SK-N-SH treated with all-trans-retinoic acid at 6 μM for 48 hours (cell line): ENCODE measurements around the gene CPEB3.

Experiments
- ATAC-seq: fragments of 200-7000 bp; cut with Tn5 transposase; 3 replicates; pipeline ENCODE4 v1.9.1; 2020; ENCODE audit warnings: mild to moderate bottlenecking, moderate library complexity
- ARNTL ChIP-seq: fragments of 450-650 bp; formaldehyde crosslinking; IDR thresholded peaks from 2 replicates; pipeline ENCODE4 v1.5.0; 2020; ENCODE audit warnings: low read depth, mild to moderate bottlenecking, moderate library complexity, borderline replicate concordance
- BACH2 ChIP-seq: fragments of 250-450 bp; sonication (Bioruptor Pico); IDR thresholded peaks from 2 replicates; pipeline ENCODE4 v1.9.0; 2021; ENCODE audit warnings: mild to moderate bottlenecking, borderline replicate concordance
- CSDC2 ChIP-seq: fragments of 250-450 bp; sonication (Bioruptor Pico); IDR thresholded peaks from 2 replicates; pipeline ENCODE4 v1.5.0; 2020; ENCODE audit warnings: mild to moderate bottlenecking, moderate library complexity
- CSRNP3 ChIP-seq: fragments of 250-450 bp; sonication (Bioruptor Pico); IDR thresholded peaks from 2 replicates; pipeline ENCODE4 v1.5.1; 2021; ENCODE audit warnings: mild to moderate bottlenecking, moderate library complexity
- ESRRG ChIP-seq: fragments of 250-450 bp; sonication (Bioruptor Pico); IDR thresholded peaks from 2 replicates; pipeline ENCODE4 v1.6.1; 2021; ENCODE audit warnings: mild to moderate bottlenecking
- ISL1 ChIP-seq: fragments of 250-450 bp; sonication (Bioruptor Pico); IDR thresholded peaks from 2 replicates; pipeline ENCODE4 v2.1.2; 2022; ENCODE audit warnings: mild to moderate bottlenecking, moderate library complexity
- OSR1 ChIP-seq: fragments of 250-450 bp; sonication (Bioruptor Pico); IDR thresholded peaks from 2 replicates; pipeline ENCODE4 v1.8.0; 2022; ENCODE audit warnings: moderate library complexity, mild to moderate bottlenecking, inconsistent platforms
- POU6F1 ChIP-seq: fragments of 250-450 bp; sonication (Bioruptor Pico); IDR thresholded peaks from 2 replicates; pipeline ENCODE4 v1.8.0; 2021; ENCODE audit warnings: low read depth, mild to moderate bottlenecking, moderate library complexity, borderline replicate concordance
- PPARA ChIP-seq: fragments of 250-450 bp; sonication (Bioruptor Pico); IDR thresholded peaks from 2 replicates; pipeline ENCODE4 v1.5.0; 2020; ENCODE audit warnings: mild to moderate bottlenecking, borderline replicate concordance
- RARB ChIP-seq: fragments of 250-450 bp; sonication (Bioruptor Pico); IDR thresholded peaks from 2 replicates; pipeline ENCODE4 v1.8.0; 2021; ENCODE audit warnings: mild to moderate bottlenecking, moderate library complexity
- SNAI2 ChIP-seq: fragments of 250-450 bp; sonication (Bioruptor Pico); IDR thresholded peaks from 2 replicates; pipeline ENCODE4 v1.5.0; 2020; ENCODE audit warnings: mild to moderate bottlenecking, moderate library complexity
- TCF4 ChIP-seq: fragments of 250-450 bp; sonication (Bioruptor Pico); IDR thresholded peaks from 2 replicates; pipeline ENCODE4 v1.8.0; 2021; ENCODE audit warnings: mild to moderate bottlenecking, moderate library complexity, borderline replicate concordance
- TOX ChIP-seq: fragments of 250-450 bp; sonication (Bioruptor Pico); IDR thresholded peaks from 2 replicates; pipeline ENCODE4 v1.8.0; 2021; ENCODE audit warnings: mild to moderate bottlenecking, moderate library complexity, borderline replicate concordance
- TSHZ2 ChIP-seq: fragments of 250-450 bp; sonication (Bioruptor Pico); IDR thresholded peaks from 2 replicates; pipeline ENCODE4 v1.5.0; 2020; ENCODE audit warnings: mild to moderate bottlenecking, moderate library complexity
- ZC3H10 ChIP-seq: fragments of 250-450 bp; sonication (Bioruptor Pico); IDR thresholded peaks from 2 replicates; pipeline ENCODE4 v1.5.1; 2021; ENCODE audit warnings: mild to moderate bottlenecking, moderate library complexity
- ZFP3 ChIP-seq: fragments of 250-450 bp; sonication (Bioruptor Pico); IDR thresholded peaks from 2 replicates; pipeline ENCODE4 v1.5.0; 2020; ENCODE audit warnings: mild to moderate bottlenecking, moderate library complexity
- ZFP30 ChIP-seq: fragments of 450-650 bp; formaldehyde crosslinking; IDR thresholded peaks from 2 replicates; pipeline ENCODE4 v1.5.0; 2022; ENCODE audit warnings: mild to moderate bottlenecking, moderate library complexity
- ZNF565 ChIP-seq: fragments of 450-650 bp; formaldehyde crosslinking; conservative IDR thresholded peaks from 2 replicates; pipeline ENCODE4 v1.5.0; 2020; ENCODE audit warnings: low read depth, mild to moderate bottlenecking, moderate library complexity
- ZNF70 ChIP-seq: fragments of 450-650 bp; formaldehyde crosslinking; IDR thresholded peaks from 2 replicates; pipeline ENCODE4 v1.5.0; 2020; ENCODE audit warnings: mild to moderate bottlenecking, moderate library complexity
- ZNF8 ChIP-seq: fragments of 450-650 bp; formaldehyde crosslinking; IDR thresholded peaks from 2 replicates; pipeline ENCODE4 v1.5.0; 2020; ENCODE audit warnings: mild to moderate bottlenecking, moderate library complexity
- TF ChIP-seq, protein P1 (sequence below): fragments of 250-450 bp; sonication (Bioruptor Pico); IDR thresholded peaks from 2 replicates; pipeline ENCODE4 v1.8.0; 2020; ENCODE audit warnings: mild to moderate bottlenecking, moderate library complexity, borderline replicate concordance

Gene CPEB3

DNA sequence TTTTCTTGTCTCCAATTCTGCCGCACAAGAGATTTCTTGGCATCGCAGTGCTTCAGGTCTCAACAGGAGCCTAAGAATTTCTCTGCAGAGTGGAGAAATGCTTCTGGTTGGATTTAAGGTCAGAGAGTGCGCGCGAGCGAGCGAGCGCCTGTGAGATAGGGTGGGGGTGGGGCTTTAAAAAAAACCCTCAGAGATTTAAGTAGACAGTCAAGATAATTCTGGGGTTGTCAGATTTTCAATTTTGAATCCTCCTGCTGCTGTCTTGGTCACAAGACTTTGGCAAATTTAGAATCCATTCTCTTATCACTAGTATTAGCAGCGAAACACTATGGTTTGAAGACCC is 49.7 kb downstream of the CPEB3 start:
- peak; percentile 21 for ATAC-seq
- TF ChIP-seq TOX (no peak), ZNF565 (CRISPR knock-in tag) (no peak), PPARA (CRISPR knock-in tag) (no peak), BACH2 (CRISPR knock-in tag) (no peak), ZNF8 (no peak), ZFP3 (CRISPR knock-in tag) (no peak), CSDC2 (CRISPR knock-in tag) (no peak), CSRNP3 (CRISPR knock-in tag) (no peak), ESRRG (CRISPR knock-in tag) (no peak), ARNTL (CRISPR knock-in tag) (no peak), OSR1 (no peak), ZC3H10 (CRISPR knock-in tag) (no peak), ISL1 (CRISPR knock-in tag) (no peak), ZNF70 (no peak), TSHZ2 (CRISPR knock-in tag) (no peak), RARB (CRISPR knock-in tag) (no peak), POU6F1 (no peak), TCF4 (no peak)
- TF ChIP-seq, protein P1, sequence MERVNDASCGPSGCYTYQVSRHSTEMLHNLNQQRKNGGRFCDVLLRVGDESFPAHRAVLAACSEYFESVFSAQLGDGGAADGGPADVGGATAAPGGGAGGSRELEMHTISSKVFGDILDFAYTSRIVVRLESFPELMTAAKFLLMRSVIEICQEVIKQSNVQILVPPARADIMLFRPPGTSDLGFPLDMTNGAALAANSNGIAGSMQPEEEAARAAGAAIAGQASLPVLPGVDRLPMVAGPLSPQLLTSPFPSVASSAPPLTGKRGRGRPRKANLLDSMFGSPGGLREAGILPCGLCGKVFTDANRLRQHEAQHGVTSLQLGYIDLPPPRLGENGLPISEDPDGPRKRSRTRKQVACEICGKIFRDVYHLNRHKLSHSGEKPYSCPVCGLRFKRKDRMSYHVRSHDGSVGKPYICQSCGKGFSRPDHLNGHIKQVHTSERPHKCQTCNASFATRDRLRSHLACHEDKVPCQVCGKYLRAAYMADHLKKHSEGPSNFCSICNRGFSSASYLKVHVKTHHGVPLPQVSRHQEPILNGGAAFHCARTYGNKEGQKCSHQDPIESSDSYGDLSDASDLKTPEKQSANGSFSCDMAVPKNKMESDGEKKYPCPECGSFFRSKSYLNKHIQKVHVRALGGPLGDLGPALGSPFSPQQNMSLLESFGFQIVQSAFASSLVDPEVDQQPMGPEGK (CRISPR knock-in tag) = no peak
- TF ChIP-seq, all 23 proteins: peak for 0

- peak; percentile 79 for ATAC-seq
These were observed 50.4 kb downstream of the CPEB3 start for GRCh38 chr10:92240289-92241157.

GRCh38 chr10:92239600-92240288 is 51.1 kb downstream of the CPEB3 start:
- peak; percentile 59 for ATAC-seq
- no peak for TF ChIP-seq RARB (CRISPR knock-in tag)
- no peak for TF ChIP-seq ZNF70
- no peak for TF ChIP-seq OSR1
- TF ChIP-seq PPARA (CRISPR knock-in tag) = no peak
- TF ChIP-seq CSRNP3 (CRISPR knock-in tag) = no peak
- no peak for TF ChIP-seq ISL1 (CRISPR knock-in tag)
- no peak for TF ChIP-seq BACH2 (CRISPR knock-in tag)
- TF ChIP-seq POU6F1 = no peak
- no peak for TF ChIP-seq SNAI2
- no peak for TF ChIP-seq TSHZ2 (CRISPR knock-in tag)
- no peak for TF ChIP-seq ZFP3 (CRISPR knock-in tag)

More at GRCh38 chr10:92240289-92241157, 50.4 kb downstream of the CPEB3 start:
- TF ChIP-seq ZFP30 (CRISPR knock-in tag) (no peak), CSDC2 (CRISPR knock-in tag) (0 out of 2 replicates have a peak, but pooled peaks have one; percentile 60), ZNF8 (peak; percentile 30; the same call in 1 of the 2 replicates), OSR1 (no peak), ZC3H10 (CRISPR knock-in tag) (0 out of 2 replicates have a peak, but pooled peaks have one; percentile 59)
